Testis (tissue), 2 donors: ENCODE results near the gene TTC23L.

ENCODE experiments used
- CTCF ChIP-seq, 3 experiments: fragments of 450-650 bp in 2 of 3; fragments of 200-600 bp in 1 of 3; sonication (generic) in 1 of 3; IDR thresholded peaks; one replicate each; pipeline ENCODE4 v1.5.1; 2016 to 2019; ENCODE audit warnings: antibody characterized with exemption in 3 of 3, mild to moderate bottlenecking in 2 of 3, moderate library complexity in 1 of 3
- POLR2A ChIP-seq: fragments of 450-650 bp; IDR thresholded peaks from one replicate; pipeline ENCODE4 v1.6.1; 2017; ENCODE audit warnings: antibody characterized with exemption, mild to moderate bottlenecking, moderate library complexity

- TF ChIP-seq POLR2A (no peak), CTCF (IDR thresholded peaks at IDR 0.05) (no peak)
Measured at GRCh38 chr5:34847056-34847455, 8.1 kb downstream of the TTC23L start.
